DMS153 (cell line): ENCODE results near the gene PPM1F.

Source experiments
- DNase-seq: peaks from one replicate; lab custom pipeline; 2025; lab: John Stamatoyannopoulos, UW

Gene PPM1F, protein sequence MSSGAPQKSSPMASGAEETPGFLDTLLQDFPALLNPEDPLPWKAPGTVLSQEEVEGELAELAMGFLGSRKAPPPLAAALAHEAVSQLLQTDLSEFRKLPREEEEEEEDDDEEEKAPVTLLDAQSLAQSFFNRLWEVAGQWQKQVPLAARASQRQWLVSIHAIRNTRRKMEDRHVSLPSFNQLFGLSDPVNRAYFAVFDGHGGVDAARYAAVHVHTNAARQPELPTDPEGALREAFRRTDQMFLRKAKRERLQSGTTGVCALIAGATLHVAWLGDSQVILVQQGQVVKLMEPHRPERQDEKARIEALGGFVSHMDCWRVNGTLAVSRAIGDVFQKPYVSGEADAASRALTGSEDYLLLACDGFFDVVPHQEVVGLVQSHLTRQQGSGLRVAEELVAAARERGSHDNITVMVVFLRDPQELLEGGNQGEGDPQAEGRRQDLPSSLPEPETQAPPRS

DNA sequence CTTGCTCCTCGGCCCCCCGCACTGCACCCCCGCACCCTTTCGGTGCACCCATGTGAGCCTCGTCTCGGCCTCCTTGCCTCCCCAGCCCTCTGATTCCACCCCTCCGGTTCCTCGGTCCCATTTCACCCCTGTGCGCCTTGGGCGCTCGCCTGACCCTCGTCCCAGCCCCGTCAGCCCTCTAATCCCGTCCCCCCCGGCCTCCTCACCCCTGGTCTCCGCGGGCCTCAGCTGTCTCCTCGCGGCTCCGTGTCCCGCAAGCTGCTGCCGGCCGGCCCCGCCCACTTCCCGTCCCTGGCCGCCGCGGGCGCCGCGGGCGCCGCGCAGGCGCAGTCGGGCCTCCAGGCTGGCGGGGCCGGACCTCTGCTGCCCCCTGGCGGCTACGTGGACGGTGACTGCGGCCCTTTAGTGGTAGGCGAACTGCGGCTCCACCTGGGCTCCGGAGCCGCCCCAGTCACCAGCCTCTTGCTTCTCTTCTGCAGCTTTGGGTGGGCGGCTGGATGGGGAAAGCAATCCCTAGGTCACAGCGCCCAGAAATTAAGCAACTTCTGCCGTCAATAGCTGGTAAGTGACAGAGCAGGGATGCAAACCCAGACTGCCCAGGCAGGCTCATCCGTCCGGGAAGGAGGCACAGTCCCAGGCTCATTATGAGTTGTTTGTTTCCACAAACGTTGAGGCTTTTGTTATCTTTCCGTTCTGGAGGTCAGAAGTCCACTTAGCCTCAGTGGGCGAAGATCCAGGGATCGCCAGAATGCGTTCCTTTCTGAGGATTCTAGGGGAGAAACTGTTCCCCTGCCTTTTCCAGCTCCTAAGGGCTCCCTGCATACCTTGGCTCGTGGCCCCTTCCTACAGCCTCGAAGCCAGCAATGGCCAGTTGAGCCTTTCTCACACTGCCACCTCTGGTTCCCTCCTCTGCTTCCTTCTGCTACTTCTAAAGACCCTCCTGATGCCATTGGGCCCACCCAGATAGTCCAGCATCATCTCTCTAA lies at the start of gene PPM1F:
TSS of gene PPM1F (minus strand) at position 263 of the 986 bp plus-strand sequence. CDS start 6,800 bp downstream, outside the sequence.
- DNase-seq: peak; percentile 49

DNA sequence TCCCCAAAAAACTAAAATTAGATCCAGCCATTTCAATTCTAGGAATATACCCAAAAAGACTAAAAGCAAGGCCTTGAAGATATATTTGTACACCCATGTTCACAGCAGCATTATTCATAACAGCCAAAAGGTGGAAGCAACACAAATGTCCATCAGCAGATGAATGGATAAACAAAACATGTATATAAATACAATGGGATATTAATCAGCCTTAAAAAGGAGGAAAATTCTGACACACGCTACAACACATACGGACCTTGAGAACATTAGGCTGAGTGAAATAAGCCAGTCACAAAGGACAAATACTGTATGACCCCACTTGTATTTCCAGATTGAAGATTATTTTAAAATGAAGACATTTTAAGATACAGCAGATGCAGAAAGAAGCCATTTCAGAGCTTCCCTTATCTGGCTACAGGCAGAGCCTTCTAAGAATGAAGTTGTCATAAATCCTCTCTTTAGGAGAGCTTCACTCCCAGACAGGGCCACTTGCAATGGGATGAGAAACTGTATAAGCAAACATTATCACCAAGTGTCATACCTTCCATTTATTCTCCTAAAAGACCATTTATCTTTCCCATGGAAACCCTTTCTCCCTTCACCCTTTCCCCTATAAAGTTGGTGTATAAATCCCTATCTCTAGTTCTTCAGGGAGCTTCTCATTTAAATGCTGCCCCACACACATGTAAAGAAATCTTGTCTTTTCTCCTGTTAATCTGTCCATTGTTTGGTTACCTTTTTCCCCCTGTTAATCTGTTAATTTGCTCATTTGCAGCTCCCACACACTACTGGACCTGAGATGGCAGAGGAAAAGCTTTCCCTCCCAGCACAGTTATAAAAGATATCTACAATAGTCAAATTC lies 49.2 kb upstream of the PPM1F start:
- no peak for DNase-seq

DNA sequence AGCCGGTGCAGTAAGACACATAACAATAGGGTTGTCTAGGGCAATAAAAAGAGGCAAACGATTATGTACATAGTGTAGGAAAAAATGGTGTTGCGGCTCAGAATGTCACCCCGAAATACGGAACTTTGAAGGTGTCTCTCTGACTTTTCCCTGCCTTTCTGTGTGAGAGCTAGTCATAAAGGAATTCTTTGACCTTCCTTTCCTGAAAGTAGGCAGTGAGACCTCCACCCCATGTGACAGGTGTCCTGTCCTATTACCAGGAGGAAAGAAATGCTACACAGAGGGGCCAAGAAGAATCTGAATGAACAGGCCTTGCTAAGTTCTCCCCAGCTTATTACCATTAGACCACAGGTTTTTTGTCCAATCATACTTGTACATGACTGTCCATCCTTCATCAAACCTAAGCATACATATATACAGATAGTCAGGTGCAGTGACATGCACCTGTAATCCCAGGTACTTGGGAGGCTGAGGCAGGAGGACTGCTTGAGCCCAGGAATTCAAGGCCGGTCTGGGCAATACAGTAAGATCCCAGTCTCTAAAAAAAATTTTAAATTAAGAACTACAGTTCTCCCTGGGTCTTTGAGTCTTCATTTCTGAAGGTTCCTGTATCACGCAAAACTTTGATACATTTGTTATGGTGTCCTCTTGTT lies 46.1 kb upstream of the PPM1F start:
- DNase-seq: no peak

DNA sequence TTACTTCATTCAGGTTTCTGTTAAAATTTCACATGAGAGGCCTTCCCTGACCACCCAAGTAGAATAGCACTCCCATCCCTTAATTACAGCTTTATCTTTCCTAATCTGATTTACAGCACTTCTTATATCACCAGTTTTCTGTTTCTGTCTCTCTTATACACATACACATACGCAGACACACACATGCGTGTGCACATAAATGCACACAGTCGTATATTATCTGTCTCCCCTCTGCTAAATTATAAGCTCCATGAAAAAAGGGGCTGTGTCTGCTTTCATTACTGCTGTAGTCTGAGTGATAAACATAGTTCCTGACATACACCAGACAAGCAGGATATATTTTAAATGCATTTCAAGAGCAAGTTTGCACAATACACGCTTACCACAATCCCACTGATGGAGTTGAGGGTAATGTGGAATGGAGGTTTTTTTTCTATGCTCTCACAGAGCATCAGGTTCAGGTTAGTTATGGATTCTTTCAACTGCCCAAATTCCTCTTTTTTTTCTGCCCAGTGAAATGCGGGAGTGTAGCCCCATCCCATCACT lies 43.6 kb upstream of the PPM1F start:
- DNase-seq: no peak

DNA sequence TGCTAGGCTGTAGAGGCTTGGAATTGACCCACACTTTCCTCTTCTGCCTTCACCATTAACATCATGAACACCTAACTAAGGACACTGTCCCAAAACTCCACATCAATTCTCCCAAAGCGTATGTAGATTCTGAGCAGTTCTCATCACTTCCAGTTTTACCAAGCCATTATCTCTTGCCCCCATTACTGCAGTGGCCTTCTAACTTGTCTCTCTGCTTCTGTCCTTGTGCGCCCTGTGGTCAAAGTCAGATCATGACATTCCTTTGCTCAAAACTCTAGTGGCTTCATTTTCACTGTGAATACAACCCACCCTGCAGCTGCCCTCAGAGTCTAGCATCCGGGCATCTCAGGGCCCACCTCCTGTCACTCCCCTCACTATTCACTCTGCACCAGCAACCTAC lies 43.0 kb upstream of the PPM1F start:
- DNase-seq: no peak

DNA sequence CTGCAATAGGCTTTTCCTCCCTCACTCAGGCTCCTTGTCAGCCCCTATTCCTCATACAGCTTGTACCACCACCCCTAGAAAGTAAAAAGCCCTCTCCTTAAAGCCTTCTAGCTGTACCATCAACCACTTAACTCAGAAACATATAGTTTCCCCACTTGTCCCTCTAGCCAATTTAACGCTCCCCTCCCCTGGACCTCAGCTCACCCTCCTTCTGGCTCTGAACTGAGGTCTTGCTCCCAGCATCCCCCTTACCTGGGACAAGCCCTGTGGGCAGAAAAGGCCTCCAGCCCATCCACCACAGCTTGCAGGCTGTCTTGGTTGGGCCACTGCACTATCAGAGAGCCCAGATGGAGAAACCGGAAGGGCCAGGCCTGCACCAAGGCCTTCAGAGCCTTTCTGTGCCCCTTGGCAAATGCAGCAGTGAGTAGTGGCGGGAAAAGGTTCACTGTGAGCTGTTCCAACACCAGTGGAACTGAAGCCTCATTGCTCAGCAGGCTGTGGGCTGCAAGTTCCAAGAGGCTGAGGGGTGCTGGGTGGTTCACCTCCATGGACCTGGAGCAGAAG lies 42.3 kb upstream of the PPM1F start:
- DNase-seq: no peak

DNA sequence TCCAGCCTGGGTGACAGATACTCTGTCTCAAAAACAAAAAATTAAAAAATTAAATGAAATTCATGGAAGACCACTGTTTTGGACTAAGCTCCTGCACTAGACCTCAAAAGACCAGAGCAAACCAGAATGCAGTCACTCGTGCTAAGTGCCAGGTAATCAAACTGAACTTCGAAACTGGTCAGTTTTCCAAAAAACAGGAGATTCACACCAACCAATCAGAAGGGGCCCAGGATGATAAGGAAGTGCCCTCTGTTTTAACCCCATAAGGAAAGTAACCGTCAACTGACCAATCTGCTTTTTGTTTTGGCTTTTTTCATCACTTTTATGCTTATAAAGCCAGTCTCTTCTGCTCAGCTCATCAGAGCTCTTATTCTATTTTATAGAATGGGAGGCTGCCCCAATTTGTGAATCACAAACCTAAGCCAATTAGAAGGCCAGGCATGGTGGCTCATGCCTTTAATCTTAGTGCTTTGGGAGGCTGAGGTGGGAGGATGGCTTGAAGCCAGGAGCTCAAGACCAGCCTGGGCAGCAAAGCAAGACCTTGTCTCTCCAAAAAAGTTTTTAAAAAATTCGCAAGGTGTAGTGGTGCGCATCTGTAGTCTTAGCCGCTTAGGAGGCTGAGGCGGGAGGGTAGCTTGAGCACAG lies 40.1 kb upstream of the PPM1F start:
- no peak for DNase-seq

DNA sequence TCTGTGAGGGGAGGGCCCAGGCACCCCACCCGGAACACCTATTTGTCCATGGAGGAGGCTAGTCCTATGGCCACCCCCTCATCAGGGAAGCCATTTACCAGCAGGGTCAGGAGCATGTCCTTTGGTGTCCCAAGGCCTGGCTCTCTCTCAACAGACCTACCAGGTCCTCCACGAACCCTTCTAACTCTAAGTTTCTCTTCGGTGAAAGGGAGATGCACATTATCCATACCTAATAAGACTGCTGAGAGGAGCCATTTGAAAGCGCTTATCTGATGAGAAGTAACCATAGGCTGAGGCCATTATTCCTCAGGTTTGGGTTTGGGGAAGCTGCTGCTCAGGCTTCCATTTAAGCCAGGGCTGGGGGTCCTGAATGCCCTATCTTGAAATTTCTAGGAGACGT lies 39.1 kb upstream of the PPM1F start:
- no peak for DNase-seq

DNA sequence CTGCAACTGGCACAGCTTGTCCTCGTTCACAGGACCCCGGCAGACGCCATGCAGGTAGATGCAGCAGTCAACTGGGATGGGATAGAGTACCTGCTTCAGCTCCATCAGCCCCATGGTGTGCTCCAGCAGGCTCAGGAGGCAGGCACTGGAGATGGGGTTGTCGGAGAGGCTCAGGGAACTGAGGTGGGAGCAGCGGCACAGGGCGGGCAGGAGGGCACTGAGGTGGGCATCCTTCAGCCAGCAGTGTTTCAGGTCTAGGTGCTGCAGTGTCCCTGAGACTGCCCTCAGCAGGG lies 38.6 kb upstream of the PPM1F start:
- no peak for DNase-seq

DNA sequence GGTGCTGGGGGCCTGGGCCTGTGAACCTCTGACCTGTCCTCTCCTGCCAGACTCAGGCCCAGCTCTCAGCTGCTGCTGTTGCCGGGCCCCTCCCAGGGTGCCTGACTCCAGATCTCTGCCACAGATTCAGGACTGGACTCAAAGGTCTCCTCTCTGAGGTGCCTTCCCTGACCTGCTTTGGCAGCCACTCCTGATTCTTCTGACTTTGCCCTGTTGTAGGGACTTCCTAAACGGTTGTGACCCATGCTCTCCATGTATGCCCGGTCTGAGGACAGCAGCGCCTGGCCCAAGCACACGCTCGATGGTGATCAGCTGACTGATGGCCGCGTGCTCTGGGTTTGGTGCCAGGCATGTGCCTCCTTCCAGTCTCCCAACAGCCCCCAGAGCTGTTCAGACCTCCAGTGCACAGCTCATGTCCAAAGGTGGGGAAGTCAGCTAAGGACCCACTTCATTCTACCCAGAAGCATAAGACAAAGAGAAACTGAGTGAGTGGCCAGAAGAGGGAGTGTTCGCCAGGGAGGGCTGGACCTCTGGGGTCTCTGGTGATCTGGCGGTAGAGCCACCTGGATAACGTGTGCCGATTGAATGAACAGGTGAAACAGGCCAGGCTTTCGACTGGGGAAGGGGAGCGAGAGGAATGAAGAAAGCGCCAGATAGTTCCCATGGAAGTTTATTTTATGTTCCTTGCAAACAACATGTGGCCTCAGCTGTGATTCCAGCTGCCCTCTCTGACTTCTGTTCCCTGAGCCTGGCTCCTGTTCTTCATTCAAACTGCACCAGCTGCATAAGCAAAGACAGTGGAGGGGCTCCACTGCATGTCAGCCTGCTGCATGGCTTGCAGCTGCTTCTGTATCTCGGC lies 38.0 kb upstream of the PPM1F start:
- no peak for DNase-seq

DNA sequence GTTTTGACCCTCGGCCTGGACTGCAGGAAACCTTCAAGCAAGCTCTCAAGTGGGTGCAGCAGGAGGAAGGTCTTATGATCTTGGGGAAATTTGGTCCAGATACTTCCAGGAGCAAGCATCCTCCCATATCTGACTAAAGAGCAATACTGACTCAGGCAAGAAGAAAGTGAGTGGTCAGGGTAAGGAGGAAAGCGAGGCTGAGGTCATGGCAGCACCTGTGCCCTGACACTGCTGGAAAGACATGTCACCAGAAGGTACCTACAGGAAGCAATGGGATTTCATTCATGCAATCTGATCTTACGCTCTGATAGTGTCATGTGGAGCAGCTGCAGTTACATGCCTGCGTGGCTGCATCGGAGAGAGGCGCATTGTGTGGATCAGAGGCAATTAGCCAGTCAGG lies 36.4 kb upstream of the PPM1F start:
- DNase-seq: no peak

DNA sequence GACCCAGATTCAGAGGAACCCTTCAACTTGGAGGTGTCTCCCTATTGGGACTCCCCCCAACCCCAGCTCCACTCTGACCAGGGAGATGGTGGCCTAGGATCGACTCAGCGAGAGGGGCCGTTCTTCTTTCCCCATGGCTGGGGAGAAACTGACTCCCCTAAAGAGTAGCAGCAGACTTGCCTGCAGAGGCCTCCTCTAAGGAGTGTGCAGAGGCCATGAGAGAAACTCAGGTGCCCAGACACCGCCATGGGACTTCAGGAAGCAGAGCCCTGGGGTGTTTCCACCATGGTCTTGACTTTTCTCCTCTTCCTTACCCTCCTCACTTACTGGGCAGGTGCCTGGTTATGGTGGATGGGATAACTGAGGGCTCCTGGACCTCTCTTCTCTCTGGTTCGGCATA lies 32.6 kb upstream of the PPM1F start:
- no peak for DNase-seq

DNA sequence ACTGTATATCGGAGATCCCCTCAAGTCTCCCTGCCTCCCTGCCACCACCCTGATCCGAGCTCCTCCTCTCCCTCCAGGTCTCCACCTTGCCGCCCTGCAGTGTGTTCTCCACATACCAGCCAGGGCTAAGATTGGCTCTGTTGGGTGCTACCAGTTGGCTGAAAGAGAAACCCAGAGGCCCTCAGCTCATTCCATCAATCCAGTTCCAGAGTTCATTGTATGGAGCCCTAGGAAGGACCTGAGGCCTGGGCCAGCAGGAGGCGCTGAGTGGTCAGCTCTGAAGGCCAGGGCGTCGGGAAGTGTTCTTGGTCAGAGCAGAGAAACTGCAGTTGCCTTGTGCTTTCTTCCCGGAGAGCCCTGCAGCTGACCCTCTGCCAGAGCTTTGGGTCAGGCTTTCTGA lies 32.1 kb upstream of the PPM1F start:
- DNase-seq: no peak

DNA sequence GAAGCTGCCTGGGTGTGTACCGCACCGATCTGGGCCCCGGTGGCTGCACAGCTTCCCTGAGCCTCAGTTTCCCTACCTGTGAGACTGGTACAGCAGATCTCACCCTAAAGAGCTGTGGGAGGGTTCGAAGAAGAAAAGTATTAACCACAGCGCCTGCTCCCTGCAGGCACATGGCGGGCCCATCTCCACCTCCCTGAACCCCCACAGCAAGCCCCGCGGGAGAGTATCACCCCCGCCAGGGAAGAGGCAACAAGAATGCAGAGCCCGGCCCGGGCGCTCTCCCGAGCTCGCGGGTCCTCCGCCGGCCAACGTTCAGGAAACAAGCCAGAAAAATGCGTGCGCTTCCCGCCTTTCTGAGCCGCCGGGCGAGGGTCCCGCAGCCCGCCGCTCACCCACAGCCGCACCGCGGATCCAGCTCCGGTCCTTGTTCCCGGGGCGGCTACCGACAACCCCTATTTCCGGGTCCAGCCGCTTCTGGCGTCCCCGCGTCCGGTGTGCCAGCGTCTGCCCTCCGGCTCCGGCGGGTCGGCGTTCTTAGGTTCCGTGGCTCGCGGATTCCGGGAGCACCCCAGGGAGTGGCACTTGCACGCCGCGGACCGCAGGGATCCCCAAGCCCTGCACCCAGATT lies 29.8 kb upstream of the PPM1F start, which contains the start of gene TOP3B:
TSS of gene TOP3B (minus strand) at position 450 of the 628 bp plus-strand sequence. CDS start 7,078 bp downstream, outside the sequence.
- DNase-seq: peak; percentile 46

DNA sequence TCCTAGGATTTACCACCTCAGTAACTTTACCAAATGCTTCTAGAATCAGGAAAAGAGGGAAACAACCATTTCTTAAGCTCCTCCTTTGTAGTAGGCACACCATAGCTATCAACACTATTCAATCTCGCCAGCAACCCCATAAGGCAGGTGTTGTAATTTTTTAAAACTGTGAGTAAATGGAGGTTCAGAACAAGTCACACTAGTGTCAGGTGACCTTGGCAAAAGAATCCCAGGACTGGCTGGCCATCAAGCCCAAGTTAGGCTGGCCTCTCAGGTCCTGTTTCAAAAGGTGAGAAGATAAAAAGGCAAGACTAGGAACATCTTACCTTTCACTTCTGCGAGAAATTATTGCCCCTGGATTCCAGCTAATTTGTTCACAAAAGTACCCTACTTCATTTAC lies 29.2 kb upstream of the PPM1F start:
- no peak for DNase-seq

DNA sequence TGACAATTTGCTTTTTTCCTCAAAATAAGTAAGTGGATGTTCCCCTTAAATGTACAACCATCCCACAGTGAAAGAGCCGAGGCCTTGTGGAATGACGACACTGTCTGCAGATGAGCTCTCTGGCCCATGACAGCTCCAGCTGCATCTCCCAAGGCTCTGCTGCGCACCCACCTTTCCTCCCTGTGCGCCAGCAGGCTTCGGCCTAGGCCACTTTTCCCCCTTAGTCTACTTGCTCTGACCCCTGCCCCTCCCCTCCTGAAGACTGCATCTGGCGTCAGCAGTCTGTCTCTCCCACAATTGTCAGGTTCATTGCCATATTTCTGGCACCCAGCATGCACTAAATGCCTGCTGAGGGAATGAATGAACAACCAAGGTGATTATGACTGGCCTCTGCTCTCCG lies 27.9 kb upstream of the PPM1F start:
- no peak for DNase-seq

DNA sequence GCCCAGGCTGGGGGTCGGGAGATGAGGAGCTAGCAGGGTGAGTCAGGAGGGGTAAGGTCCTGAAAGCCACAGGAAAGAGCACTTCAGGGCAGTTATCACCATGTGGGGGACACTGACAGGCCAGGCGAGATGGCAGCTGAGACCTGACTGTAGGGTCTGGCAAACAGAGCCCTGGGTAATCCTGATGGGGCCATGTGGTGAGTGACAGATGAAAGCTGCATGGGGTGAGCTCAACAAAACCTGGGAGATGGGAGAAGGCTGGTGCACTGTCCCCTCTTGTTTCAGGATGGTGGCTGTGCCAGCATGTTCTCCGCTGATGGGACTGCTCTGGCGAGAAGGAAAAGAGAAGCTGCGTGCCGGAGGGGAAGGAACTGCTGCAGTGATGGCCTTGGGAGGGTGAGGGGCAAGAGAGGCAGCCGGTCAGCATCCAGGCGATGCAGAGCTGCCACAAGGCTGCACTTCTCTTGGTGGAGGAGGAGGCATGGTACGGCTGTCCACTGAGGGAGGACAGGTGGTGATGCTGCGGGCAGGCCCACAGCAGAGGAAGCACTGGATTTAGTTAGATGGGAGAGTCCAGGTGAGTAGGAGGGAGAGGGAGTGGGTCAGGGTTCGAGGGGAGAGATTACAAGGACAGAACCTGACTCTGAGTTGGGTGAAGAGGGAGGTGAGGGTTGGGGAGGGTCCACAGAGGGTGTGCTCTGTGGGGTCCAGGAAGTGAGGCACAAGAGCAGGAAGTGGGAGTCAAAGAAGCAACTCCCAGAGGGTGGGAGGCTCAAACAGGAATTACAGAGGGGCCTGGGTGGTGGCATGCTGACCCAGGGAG lies 26.1 kb upstream of the PPM1F start:
- no peak for DNase-seq

DNA sequence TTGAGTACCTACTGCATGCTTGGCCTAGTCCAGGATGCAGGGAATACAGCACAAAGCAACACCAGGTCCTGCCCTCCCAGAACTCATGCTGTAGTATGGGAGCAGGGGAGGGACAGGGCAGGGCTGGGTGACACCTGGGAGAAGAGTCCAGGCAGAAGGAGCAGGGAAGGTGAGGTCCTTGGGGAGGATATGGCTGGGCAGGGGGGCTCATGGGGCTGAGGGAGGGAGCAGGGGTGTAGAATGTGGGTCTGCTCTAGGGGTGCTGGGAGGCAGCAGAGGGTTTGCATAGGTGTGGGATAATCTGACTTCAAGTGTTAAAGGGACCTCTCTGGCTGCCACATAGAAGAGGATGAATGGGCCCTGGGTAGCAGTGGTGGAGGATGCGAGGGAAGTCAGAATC lies 25.2 kb upstream of the PPM1F start:
- DNase-seq: no peak
